ENCODE results near the gene KCNJ15. TPM values are rescaled to one million over a fixed set of nuclear protein-coding genes. Genes with fewer than 3 reads are reported as not detected.

KCNJ15 gene
- total and polyA plus RNA-seq, 10 of the 15 experiments (the other 5 are each of a cell fraction or from before 2014, with no cell fraction given), result 0.05 to 2.7 (median 0.33) TPM; not detected in 6

- TF ChIP-seq RELA (IDR thresholded peaks at IDR 0.05; ENCODE audit: borderline replicate concordance, partially characterized antibody) (no peak), TARDBP (IDR thresholded peaks at IDR 0.05; ENCODE audit: borderline replicate concordance) (no peak), MEF2A (IDR thresholded peaks at IDR 0.05; ENCODE audit: insufficient read depth, low read depth, low read length) (no peak), YBX1 (IDR thresholded peaks at IDR 0.05) (no peak), TCF3 (IDR thresholded peaks at IDR 0.05; ENCODE audit: borderline replicate concordance, insufficient read depth, low read depth, low read length) (no peak), JUND (IDR thresholded peaks at IDR 0.05; ENCODE audit: low read depth, low read length) (peak; percentile 79; the same call in 1 of the 2 replicates), RAD51 (IDR thresholded peaks at IDR 0.05) (peak; percentile 18; the same call in 1 of the 2 replicates), NFYA (IDR thresholded peaks at IDR 0.05; ENCODE audit: borderline replicate concordance, low read depth, low read length) (no peak), SMAD5 (IDR thresholded peaks at IDR 0.05; ENCODE audit: low read depth) (no peak), CEBPZ (IDR thresholded peaks at IDR 0.05; ENCODE audit: low read depth, low read length) (no peak), SPI1 (IDR thresholded peaks at IDR 0.05; ENCODE audit: borderline replicate concordance, insufficient read depth, low read depth, low read length) (peak; percentile 76; the same call in 1 of the 2 replicates), CREB1 (IDR thresholded peaks at IDR 0.05; ENCODE audit: low read depth) (no peak), TCF7 (IDR thresholded peaks at IDR 0.05; ENCODE audit: borderline replicate concordance) (no peak), NKRF (conservative IDR thresholded peaks at IDR 0.05) (no peak), RB1 (IDR thresholded peaks at IDR 0.05; ENCODE audit: borderline replicate concordance) (no peak), RBBP5 (conservative IDR thresholded peaks at IDR 0.05) (no peak), IRF5 (IDR thresholded peaks at IDR 0.05; ENCODE audit: borderline replicate concordance) (no peak), EED (IDR thresholded peaks at IDR 0.05; ENCODE audit: low read depth) (peak; percentile 38; the same call in 1 of the 2 replicates), USF1 (IDR thresholded peaks at IDR 0.05; ENCODE audit: borderline replicate concordance, extremely low read length, insufficient read depth, low read depth, low read length) (no peak), ETV6 (conservative IDR thresholded peaks at IDR 0.05 in 1 of 2, IDR thresholded peaks at IDR 0.05 in 1 of 2; ENCODE audit: borderline replicate concordance in 1 of 2, low read depth in 1 of 2) (no peak), NR2F1 (conservative IDR thresholded peaks at IDR 0.05) (peak; percentile 64), KDM1A (IDR thresholded peaks at IDR 0.05; ENCODE audit: borderline replicate concordance) (no peak)
Observed at GRCh38 chr21:38249256-38249655, 7.5 kb upstream of the KCNJ15 start (continued).

All from GM12878 (cell line).